GM10248 (cell line): Measurements from ENCODE around the gene CACFD1.

Experiments used
- CTCF ChIA-PET: fragments of 300-600 bp; sonication (Branson Sonifier 250); formaldehyde crosslinking; extraction: SDS; loops from one replicate; lab custom pipeline; 2021; ENCODE audit warnings: antibody characterized with exemption; lab: Yijun Ruan, JAX
- POLR2A ChIA-PET: fragments of 350-650 bp; sonication (Branson Sonifier 250); formaldehyde crosslinking; extraction: SDS; loops from one replicate; lab custom pipeline; 2020; ENCODE audit warnings: antibody characterized with exemption; lab: Yijun Ruan, JAX
- DNase-seq: peaks from one replicate; pipeline ENCODE4 v3.0.0; 2012; ENCODE audit errors: extremely low spot score
- CTCF ChIP-seq: IDR thresholded peaks from 2 replicates; pipeline ENCODE4 v1.5.1; 2012; ENCODE audit warnings: mild to moderate bottlenecking, low read depth; ENCODE audit errors: extremely low read depth, missing control alignments, control extremely low read depth

Gene CACFD1

GRCh38 chr9:133514460-133515239 lies 54.9 kb downstream of the CACFD1 start:
- TF ChIP-seq CTCF: no peak
- ChIA-PET CTCF (no interaction called here), POLR2A (interaction anchor here (0.5 kb wide), 1 partner anchor 942 kb away, joined by 4 read pairs; no protein-coding TSS in a partner anchor)
- DNase-seq: no peak

GRCh38 chr9:133515240-133515610 lies 55.4 kb downstream of the CACFD1 start:
- no peak for TF ChIP-seq CTCF
- POLR2A ChIA-PET: interaction anchor here (0.5 kb wide), 1 partner anchor 941 kb away, joined by 4 read pairs; no protein-coding TSS in a partner anchor
- CTCF ChIA-PET: no interaction called here
- DNase-seq: no peak

GRCh38 chr9:133515615-133516255 lies 56.0 kb downstream of the CACFD1 start:
- POLR2A ChIA-PET: interaction anchor here (0.5 kb wide), 1 partner anchor 941 kb away, joined by 4 read pairs; no protein-coding TSS in a partner anchor

GRCh38 chr9:133516256-133516960 lies 56.6 kb downstream of the CACFD1 start:
- CTCF ChIA-PET: no interaction called here
- POLR2A ChIA-PET: no interaction called here

More at GRCh38 chr9:133515615-133516255, 56.0 kb downstream of the CACFD1 start:
- no peak for TF ChIP-seq CTCF
- CTCF ChIA-PET: no interaction called here
- DNase-seq: no peak

DNA sequence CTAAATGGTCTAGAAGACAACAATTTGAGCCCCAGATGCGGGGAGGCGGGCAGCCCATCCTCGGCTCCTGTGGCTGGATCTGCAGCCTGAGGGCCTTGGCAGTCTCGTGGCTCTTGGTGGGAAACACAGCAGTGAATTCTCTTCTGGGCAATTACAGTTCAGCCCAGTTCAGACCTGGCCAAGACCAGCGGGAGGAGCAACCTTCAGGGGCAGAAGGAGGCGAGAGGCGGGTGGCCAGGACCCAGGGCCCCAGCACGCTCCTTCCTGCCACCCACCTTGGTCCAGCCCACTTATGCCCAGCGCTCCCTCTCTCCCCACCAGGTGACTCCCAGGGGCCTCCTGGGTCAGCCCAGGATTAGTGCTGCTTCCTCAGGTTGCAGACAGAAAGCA lies 57.2 kb downstream of the CACFD1 start:
- ChIA-PET POLR2A (no interaction called here), CTCF (no interaction called here)
- TF ChIP-seq CTCF: no peak
- DNase-seq: no peak

More at GRCh38 chr9:133516256-133516960, 56.6 kb downstream of the CACFD1 start:
- DNase-seq: no peak
- no peak for TF ChIP-seq CTCF

DNA sequence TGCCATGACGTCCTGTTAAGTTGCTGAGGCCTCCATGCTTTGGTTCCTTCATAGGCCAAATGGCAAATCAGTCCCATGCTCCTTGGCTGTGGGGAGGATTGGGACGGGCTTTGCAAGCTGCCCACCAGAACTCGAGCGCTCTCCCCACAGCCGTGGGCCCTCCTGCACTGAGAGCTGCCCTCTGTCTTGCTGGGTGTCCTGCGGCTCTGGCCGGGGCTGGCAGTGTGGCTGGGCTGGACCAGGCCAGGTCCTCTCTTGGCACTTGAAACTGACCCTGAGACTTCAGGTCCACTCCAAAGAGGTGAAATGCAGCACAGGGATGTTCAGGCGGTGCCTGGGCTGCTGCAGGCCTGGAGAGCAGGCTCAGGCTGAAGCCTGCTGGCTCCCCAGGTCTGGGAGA lies 57.9 kb downstream of the CACFD1 start:
- CTCF ChIA-PET: interaction anchor here (1.0 kb wide), 1 partner anchor 225 kb away, joined by 3 read pairs; no protein-coding TSS in a partner anchor
- no peak for TF ChIP-seq CTCF
- POLR2A ChIA-PET: no interaction called here
- DNase-seq: no peak
